Body of pancreas (tissue), 4 donors: ENCODE results near the gene PPCDC. TPM values are rescaled to one million over a fixed set of nuclear protein-coding genes. Genes with fewer than 3 reads are reported as not detected.

Source experiments
- ATAC-seq: fragments of 150-250 bp; one replicate; pipeline ENCODE4 v1.9.1; 2016
- DNase-seq, 4 donors: peaks; one replicate each; pipeline ENCODE4 v3.0.0-alpha.2; 2019
- H3K27ac ChIP-seq, 4 donors: fragments of 200-600 bp; sonication (generic); 1 replicate in 3 of 4; 2 replicates in 1 of 4; pipeline versions ENCODE4 v1.5.1 to v1.6.1; 2016 to 2019; ENCODE audit warnings: mild to moderate bottlenecking in 1 of 4, mixed read lengths in 1 of 4, moderate library complexity in 1 of 4
- H3K27me3 ChIP-seq, 2 donors: fragments of 200-600 bp; sonication (generic); one replicate each; pipeline ENCODE4 v1.6.0; 2016; ENCODE audit warnings: mild to moderate bottlenecking in 1 of 2
- H3K36me3 ChIP-seq, 2 donors: fragments of 200-600 bp; sonication (generic); replicated peaks in 1 of 2; 2 replicates each; pipeline ENCODE4 v1.5.1; 2016; ENCODE audit warnings: low read depth in 2 of 2; ENCODE audit not compliant: insufficient read depth in 1 of 2
- H3K4me1 ChIP-seq: fragments of 200-600 bp; sonication (generic); one replicate; pipeline ENCODE4 v1.6.0; 2016
- H3K4me3 ChIP-seq, 2 donors: fragments of 200-600 bp; sonication (generic); 1 replicate in 1 of 2; 2 replicates in 1 of 2; pipeline ENCODE4 v1.5.1; 2016 to 2019
- H3K9me3 ChIP-seq, 3 donors: fragments of 200-600 bp; sonication (generic); 1 replicate in 2 of 3; 2 replicates in 1 of 3; pipeline ENCODE4 v1.5.1; 2016
- CTCF ChIP-seq, 7 experiments: fragments of 450-650 bp in 4 of 7; fragments of 200-600 bp in 3 of 7; sonication (generic) in 3 of 7; IDR thresholded peaks; one replicate each; pipeline ENCODE4 v1.5.1; 2016 to 2019; ENCODE audit warnings: antibody characterized with exemption in 7 of 7
- POLR2A ChIP-seq, 3 donors: fragments of 450-650 bp; IDR thresholded peaks; one replicate each; pipeline ENCODE4 v1.6.1; 2016; ENCODE audit warnings: antibody characterized with exemption in 3 of 3, mild to moderate bottlenecking in 2 of 3
- WGBS, 2 donors: methylation state at CpG; one replicate each; pipeline ENCODE4 v1.1.5; 2017; 5-methylcytosine and 5-hydroxymethylcytosine counted together
- intact Hi-C: fragments of 100-400 bp; cut with DNase I; formaldehyde crosslinking; loops from one replicate; pipeline ENCODE4 v1.15.1; 2023
- total RNA-seq, 2 donors: library from RNA; depleted of rRNA; stranded (reverse); fragments of >200 nt; gene quantifications; one replicate each; pipeline ENCODE4 v1.1.0, GENCODE V29; 2016

The PPCDC gene
- total RNA-seq = 10 to 100 TPM; 12.5 to 13.2 TPM

- peak within 1 kb of the TSS; percentile 62 to 94 (median 80) for H3K27ac ChIP-seq
- ATAC-seq (peak; percentile 99), DNase-seq (peak; percentile 96 to 98 (median 97))
- H3K27me3 ChIP-seq = no peaks in the 10 kb centered on the region
- H3K9me3 ChIP-seq = no peaks in the 10 kb centered on the region
- WGBS, 2 donors = 5 to 7% methylated on average over 18 to 40 of the region's 40 CpGs
- no peak for TF ChIP-seq CTCF (IDR thresholded peaks at IDR 0.05)
- TF ChIP-seq POLR2A (IDR thresholded peaks at IDR 0.05) = peak; percentile 56 to 95 (median 93)
- peak within 1 kb of the TSS in 1 of 2 donors; percentile 95 for H3K4me3 ChIP-seq
- intact Hi-C loops = no loop called here
- peaks cover 0 to 1% of the 10 kb centered on the region in 2 donors for H3K36me3 ChIP-seq
- peaks cover 7% of the 10 kb centered on the region for H3K4me1 ChIP-seq
These were observed at the start of gene PPCDC for GRCh38 chr15:75023181-75023871. Gene PPCDC (plus strand): TSS chr15:75023590. CDS start chr15:75028319, 4,729 bp downstream.

GRCh38 chr15:74976159-74976558 is 47.2 kb upstream of the PPCDC start:
- WGBS, 2 donors = 55 to 62% methylated on average over 1 of the region's 1 CpG
- Histone ChIP-seq H3K36me3 (no peaks in the 10 kb centered on the region), H3K9me3 (no peaks in the 10 kb centered on the region), H3K27me3 (no peaks in the 10 kb centered on the region), H3K27ac (no peak overlapping the region), H3K4me3 (no peak overlapping the region), H3K4me1 (no peaks in the 10 kb centered on the region)
- TF ChIP-seq CTCF (IDR thresholded peaks at IDR 0.05) (peak in 1 of 7 experiments; percentile 21), POLR2A (IDR thresholded peaks at IDR 0.05) (no peak)
- DNase-seq (no peak), ATAC-seq (no peak)
- intact Hi-C loops = no loop called here

- H3K4me3 ChIP-seq = no peak overlapping the region
- H3K27ac ChIP-seq = no peak overlapping the region
- no peaks in the 10 kb centered on the region for H3K9me3 ChIP-seq
- intact Hi-C loops = no loop called here
- no peaks in the 10 kb centered on the region for H3K27me3 ChIP-seq
- TF ChIP-seq POLR2A (IDR thresholded peaks at IDR 0.05) (no peak), CTCF (IDR thresholded peaks at IDR 0.05) (no peak)
- H3K36me3 ChIP-seq = no peaks in the 10 kb centered on the region
- ATAC-seq (no peak), DNase-seq (no peak)
- 55 to 70% methylated on average over 4 of the region's 4 CpGs for WGBS, 2 donors
- no peaks in the 10 kb centered on the region for H3K4me1 ChIP-seq
These were observed 45.8 kb upstream of the PPCDC start for GRCh38 chr15:74977599-74977998.

- Histone ChIP-seq H3K4me3 (no peak overlapping the region), H3K4me1 (no peaks in the 10 kb centered on the region), H3K27ac (no peak overlapping the region), H3K27me3 (no peaks in the 10 kb centered on the region), H3K36me3 (no peaks in the 10 kb centered on the region), H3K9me3 (no peaks in the 10 kb centered on the region)
- ATAC-seq (no peak), DNase-seq (no peak)
- WGBS, 2 donors = 87 to 90% methylated on average over 1 of the region's 1 CpG
- TF ChIP-seq CTCF (IDR thresholded peaks at IDR 0.05) = no peak
- TF ChIP-seq POLR2A (IDR thresholded peaks at IDR 0.05) = no peak
- intact Hi-C loops = no loop called here
These were observed 45.3 kb upstream of the PPCDC start for GRCh38 chr15:74978077-74978476.

- H3K4me3 ChIP-seq = no peak overlapping the region
- no peak overlapping the region for H3K27ac ChIP-seq
- H3K36me3 ChIP-seq = no peaks in the 10 kb centered on the region
- ATAC-seq = no peak
- WGBS, 2 donors = 21 to 34% methylated on average over 3 of the region's 3 CpGs
- no peaks in the 10 kb centered on the region for H3K27me3 ChIP-seq
- H3K9me3 ChIP-seq = no peaks in the 10 kb centered on the region
- TF ChIP-seq POLR2A (IDR thresholded peaks at IDR 0.05) = no peak
- no peak for TF ChIP-seq CTCF (IDR thresholded peaks at IDR 0.05)
- DNase-seq = no peak
- H3K4me1 ChIP-seq = no peaks in the 10 kb centered on the region
- intact Hi-C loops = no loop called here
These were observed 44.9 kb upstream of the PPCDC start for GRCh38 chr15:74978503-74978902.
